NCI-H2196 (cell line): ENCODE data around the gene ETNK2.

Experiments used
- DNase-seq: peaks from one replicate; lab custom pipeline; 2025; ENCODE audit not compliant: unreplicated experiment; lab: John Stamatoyannopoulos, UW

ETNK2 gene

DNA sequence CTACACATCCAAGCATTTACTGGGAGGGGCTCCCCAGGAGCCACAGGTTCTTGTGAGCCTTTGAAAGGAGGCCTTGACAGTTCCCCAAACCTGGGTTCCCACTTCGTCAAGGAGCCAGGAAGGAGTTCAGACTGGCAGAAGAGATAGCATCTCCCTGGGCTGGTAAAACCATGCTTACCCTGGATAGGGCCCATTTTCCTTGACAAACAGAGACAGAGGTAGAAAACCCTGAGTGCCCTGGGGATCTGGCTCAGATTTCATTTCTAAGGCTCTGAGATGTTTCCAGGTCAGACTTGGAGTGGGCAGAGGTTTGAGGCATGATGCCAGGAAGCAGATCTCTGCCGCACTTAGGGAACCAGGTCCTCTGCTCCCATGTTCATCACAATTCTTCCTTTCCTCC, 2.7 kb downstream of the ETNK2 start:
- no peak for DNase-seq

GRCh38 chr1:204147406-204148383, 4.1 kb downstream of the ETNK2 start:
- no peak for DNase-seq

GRCh38 chr1:204146965-204147364, 4.9 kb downstream of the ETNK2 start:
- no peak for DNase-seq

GRCh38 chr1:204146309-204146708, 5.5 kb downstream of the ETNK2 start:
- no peak for DNase-seq

- no peak for DNase-seq
Observed at GRCh38 chr1:204145033-204145504, 6.8 kb downstream of the ETNK2 start.

GRCh38 chr1:204143276-204144041, 8.4 kb downstream of the ETNK2 start:
- DNase-seq = no peak

- DNase-seq = no peak
Observed at GRCh38 chr1:204142032-204142974, 9.5 kb downstream of the ETNK2 start.

DNA sequence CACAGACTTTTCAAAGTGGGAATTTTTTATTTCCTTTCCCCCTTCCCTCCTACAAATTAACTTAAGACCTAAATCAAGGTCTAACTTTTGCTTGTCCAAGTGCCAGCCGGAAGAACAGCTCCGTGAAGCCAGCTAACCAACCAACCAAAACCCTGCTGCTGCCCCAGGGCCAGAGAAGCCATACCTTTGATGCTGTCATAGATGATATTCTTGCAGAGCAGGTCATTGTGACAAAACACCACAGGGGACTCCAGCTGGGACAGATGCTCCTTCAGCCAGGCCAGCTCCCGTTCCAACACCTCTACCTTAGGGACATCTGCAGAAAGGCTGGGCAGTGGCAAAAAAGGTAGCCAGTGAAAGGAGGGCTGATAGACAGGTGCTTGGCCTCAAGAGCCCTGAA, 10.7 kb downstream of the ETNK2 start:
- no peak for DNase-seq

DNA sequence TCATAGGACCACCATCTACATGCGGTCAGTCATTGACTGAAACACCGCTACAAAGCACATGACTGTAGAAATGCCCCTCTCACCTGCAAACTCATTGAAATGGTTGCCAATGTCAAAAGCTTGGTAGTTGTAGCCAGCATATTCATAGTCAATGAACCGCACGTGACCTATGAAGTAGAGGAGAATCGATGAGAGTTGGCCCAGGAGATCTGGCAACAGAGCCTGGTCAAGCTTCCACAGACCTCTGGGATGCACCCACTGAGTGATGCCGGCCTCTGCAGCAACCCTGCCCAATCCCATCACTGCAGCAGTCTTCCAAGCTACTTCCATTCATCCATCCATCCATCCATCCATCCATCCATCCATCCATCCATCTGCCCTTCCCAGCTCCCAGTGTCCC, 11.9 kb downstream of the ETNK2 start:
- no peak for DNase-seq

DNA sequence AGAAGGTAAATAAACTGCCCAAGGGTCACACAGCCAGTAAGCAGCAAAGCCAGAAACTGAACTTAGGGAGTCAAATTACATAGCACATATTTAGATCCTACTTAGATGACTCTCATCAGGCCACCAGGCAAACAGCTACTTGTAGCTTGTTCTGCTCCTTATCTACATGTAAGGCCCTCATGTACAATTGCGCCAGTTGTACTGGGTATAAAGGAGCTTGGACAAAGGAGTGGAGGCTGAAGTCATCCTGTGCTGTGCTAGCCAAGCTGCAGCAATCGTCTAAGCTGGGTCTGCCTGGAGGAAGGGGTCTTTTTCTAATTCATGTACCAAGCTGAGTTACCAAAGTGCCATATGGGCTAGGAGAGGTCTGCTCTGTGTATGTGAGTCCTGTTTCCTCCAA, 12.8 kb downstream of the ETNK2 start:
- no peak for DNase-seq

DNA sequence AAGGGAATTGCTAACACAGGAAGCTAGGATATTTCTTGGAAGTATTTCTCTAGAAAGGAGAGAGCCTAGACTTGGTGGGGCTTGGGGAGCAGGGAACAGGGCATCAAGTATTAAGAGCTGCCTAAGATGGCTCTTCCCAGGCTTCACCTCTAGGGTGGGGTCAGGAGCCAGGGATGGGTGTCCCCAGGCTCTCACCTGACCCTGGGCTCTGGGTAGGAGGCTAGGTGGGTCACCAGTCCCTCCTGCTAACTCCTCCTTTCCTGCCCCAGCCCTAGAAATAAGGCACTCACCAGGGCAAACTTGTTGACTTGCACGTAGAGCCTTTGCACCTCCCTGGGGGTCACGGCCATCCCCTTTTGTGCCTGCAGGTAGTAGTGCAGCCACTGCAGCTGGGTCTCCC, 15.0 kb downstream of the ETNK2 start:
- no peak for DNase-seq

DNA sequence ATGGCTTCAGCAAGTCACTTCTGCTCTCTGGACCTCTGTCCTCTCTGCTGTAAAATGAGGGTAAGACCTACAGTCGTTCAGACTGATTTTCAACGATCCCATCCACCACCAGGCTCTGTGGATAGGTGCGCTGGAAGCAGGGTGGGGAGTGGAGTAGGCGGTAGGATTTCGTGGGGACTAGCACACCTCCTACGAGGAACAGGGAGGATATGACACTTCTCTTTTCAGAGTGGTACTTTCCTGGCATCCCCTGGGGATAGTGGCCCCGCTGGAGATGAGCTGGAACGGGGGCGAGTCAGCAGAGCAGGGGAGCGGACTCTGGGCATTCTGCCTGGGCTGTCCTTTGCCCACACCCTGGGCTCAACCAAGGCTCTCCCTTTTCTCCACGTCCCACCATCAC, 17.7 kb downstream of the ETNK2 start:
- DNase-seq = no peak

GRCh38 chr1:204132718-204133117, 19.1 kb downstream of the ETNK2 start:
- no peak for DNase-seq

- no peak for DNase-seq
Observed at GRCh38 chr1:204131978-204132377, 19.9 kb downstream of the ETNK2 start.

DNA sequence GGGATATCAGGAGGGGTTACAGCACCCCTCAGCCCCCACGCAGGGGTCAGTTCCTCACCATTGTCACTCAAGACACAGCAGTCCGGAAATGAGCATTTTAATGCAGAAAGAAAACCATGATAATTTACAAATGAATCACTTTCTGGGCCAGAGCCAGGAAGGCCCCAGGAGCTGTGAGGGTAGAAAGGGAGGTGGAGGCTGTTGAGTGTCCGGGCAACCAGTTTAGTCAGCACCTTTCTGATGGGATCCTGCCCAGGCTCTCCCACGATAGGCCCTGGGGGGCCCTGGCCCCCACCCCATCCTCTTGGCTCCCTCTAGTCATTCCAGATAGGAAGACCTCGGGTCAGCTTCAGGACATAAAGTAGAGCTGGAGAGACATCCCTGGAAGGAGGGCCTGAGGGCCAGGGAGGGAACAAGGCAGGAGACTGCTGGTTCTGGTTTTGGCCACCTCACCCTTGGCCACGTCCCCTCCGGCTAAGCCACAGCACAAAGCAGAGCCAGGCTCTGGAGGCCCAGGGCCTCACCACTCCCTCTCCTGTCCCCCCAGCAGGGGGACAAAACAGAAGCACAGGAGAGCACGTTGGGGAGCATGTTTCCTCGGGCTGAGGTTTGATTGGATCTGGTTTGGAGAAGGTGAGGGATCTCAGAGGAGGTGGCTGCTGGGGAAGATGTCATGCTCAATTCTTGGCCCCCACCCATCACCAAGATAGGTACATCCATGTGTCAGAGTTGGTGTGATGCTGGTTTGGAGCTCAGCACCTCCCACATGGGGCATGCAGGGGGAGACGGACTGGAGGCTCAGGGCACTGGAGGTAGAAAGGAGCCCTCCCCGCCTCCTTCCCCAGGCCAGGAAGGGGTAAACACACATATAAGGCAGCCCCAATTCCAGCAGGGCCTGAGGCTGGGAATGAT, 20.6 kb downstream of the ETNK2 start:
- no peak for DNase-seq

DNA sequence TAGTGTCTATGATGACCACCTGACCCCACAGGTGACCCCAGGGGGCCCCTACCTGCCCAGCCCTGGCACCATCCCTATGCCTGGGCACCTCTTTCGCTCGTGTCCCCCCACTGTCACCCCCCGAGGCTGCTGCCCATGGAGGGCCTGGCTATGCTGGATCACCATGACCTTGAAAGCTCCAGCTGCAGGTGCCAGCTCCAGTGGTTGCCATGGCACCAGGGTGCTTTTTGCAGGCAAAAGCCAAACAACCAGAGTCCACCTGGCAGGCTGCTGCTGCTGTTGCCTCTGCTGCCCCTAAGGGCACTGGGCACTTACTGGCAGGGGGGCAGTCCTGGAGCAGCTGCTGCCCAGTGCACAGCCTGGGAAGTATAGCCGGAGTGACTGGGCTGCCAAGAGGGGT, 21.7 kb downstream of the ETNK2 start:
- DNase-seq = peak; percentile 86

DNA sequence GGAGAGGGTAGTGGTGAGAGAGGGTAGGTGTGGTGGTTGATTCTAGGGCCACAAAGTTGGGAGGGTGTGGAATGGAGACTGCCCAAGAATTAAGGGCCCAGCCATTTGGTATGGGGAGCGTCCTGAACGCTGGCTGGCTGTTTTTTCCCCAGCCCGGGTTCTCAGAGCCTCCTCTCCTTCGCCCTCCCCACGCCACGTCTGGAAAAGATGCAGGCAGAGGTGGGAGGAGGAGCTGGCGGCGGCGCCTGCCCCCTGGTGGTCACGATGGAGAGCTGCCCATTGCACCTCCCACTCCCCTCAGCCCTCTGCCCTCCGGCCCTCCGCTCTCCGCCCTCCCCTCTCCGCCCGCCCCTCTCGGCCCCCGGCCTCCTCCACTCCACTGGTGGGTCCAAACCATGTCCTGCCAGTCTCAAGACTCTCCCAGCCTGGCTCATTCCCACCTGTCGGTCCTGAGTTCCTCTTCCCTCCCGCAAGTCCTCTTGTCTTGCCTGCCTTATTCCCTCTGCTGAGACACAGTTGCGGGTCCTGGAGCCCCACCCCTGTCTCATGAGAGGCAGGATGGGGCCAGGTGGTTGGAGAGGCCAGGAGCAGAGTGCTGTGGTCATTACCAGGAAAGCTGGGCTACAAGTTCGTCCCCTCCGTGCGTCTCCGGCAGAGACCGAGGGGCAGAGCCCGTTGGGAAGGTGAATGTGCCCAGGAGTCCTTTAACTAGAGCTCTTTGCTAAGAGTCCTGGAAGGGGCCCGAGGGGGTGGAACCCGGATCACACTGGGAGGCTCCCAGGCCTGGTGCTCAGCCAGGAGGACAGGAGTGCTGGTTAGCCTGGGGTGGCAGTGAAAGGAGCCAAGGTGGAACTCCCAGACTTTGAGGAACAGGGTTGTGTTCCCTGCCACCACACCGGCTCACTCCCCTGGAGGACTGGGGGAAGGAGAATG, 22.6 kb downstream of the ETNK2 start:
- peak; percentile 74 for DNase-seq

- DNase-seq = no peak
Observed at GRCh38 chr1:204128464-204128963, 23.3 kb downstream of the ETNK2 start.
